ENCODE data around the gene PACS2.
"Not testable (repeated sequence)": the region's sequence is repeated elsewhere in the genome, so short reads cannot be mapped to it uniquely, and the experiment has no call there.

PACS2 gene

DNA sequence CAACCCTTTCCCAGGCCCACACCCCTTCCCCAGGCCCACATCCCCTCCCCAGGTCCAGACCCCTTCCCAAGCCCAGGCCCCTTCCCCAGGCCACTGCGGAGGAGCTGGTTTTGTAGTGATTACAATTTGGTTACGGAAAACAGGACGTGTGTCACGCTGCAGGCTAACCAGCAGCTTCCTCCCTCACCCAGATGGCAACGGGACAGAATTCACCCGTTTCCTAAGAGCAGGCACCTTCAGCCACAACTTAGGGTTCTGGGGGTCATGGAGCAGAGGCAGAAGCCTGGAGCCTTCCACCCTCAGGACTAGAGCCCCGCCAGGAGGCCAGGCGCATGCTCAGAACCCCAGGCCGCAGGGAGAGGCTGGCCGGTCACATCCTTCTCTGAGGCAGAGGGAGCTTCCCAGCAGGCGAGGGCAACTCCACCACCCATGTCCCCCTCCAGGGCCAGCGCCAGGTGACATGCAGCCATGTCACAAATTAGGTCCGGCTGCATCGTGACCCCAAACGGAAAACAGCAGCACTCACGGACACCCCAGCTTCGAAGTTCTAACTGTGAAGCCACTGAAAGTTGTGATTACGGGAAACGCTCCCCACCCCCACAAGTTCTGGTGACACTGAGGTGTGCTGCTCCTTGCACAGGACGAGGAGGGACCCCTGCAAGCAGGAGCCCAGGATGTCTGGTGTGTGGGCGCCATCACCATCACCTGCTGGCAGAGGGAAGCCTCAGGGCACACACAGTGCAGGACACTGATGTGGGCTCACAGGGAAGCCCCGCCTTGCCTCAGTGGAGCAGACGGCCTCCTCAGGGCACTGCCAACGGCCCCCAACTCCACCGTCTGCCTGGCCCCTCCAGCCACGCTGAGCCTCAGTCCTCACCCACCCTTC, 21.5 kb upstream of the PACS2 start:
- Histone ChIP-seq H3K27ac (no peak overlapping the region), H3K36me3 (ENCODE audit: insufficient read depth) (no peaks in the 10 kb centered on the region), H4K20me1 (ENCODE audit: insufficient read depth) (no peaks in the 10 kb centered on the region), H3K4me1 (ENCODE audit: low read depth, poor library complexity, severe bottlenecking) (no peaks in the 10 kb centered on the region), H3K79me2 (ENCODE audit: insufficient read depth, low read depth) (peaks cover 26% of the 10 kb centered on the region; the same call in 1 of the 2 replicates), H3K4me3 (IDR thresholded peaks at IDR 0.05; ENCODE audit: insufficient read depth, low read depth, low read length) (no peak overlapping the region), H3K4me2 (no peak overlapping the region), H2AFZ (ENCODE audit: low read depth) (no peak overlapping the region), H3K27me3 (ENCODE audit: insufficient read depth, low read depth) (no peaks in the 10 kb centered on the region), H3K9ac (no peak overlapping the region)
- TF ChIP-seq, protein P1, sequence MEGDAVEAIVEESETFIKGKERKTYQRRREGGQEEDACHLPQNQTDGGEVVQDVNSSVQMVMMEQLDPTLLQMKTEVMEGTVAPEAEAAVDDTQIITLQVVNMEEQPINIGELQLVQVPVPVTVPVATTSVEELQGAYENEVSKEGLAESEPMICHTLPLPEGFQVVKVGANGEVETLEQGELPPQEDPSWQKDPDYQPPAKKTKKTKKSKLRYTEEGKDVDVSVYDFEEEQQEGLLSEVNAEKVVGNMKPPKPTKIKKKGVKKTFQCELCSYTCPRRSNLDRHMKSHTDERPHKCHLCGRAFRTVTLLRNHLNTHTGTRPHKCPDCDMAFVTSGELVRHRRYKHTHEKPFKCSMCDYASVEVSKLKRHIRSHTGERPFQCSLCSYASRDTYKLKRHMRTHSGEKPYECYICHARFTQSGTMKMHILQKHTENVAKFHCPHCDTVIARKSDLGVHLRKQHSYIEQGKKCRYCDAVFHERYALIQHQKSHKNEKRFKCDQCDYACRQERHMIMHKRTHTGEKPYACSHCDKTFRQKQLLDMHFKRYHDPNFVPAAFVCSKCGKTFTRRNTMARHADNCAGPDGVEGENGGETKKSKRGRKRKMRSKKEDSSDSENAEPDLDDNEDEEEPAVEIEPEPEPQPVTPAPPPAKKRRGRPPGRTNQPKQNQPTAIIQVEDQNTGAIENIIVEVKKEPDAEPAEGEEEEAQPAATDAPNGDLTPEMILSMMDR (conservative IDR thresholded peaks at IDR 0.05; ENCODE audit: low read depth, low read length): no peak

DNA sequence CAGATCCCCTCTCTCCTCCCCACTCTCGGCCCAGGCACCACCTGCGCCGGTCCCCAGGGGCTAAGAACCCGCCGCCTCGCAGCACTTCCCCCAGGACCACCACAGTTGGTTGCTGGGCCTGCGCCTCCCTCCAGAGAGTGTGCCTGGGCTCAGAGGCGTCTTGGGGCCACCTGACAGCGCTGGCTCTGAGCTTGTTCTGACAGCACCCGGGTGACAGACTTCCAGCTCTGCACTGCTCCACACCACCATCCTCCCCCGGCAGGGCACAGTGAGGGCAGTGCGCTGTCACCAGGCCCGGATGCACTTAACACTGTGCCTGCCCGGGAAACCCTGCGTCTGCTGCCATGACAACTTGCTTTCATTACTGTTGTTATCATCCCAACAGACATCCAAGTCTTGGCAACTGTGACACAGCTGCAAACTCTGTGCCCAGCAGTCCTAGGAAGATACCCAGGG, 20.4 kb upstream of the PACS2 start:
- Histone ChIP-seq H3K27ac (no peak overlapping the region), H3K4me3 (IDR thresholded peaks at IDR 0.05; ENCODE audit: insufficient read depth, low read depth, low read length) (no peak overlapping the region), H3K36me3 (ENCODE audit: insufficient read depth) (no peaks in the 10 kb centered on the region), H3K4me2 (no peak overlapping the region), H2AFZ (ENCODE audit: low read depth) (no peak overlapping the region), H3K27me3 (ENCODE audit: insufficient read depth, low read depth) (no peaks in the 10 kb centered on the region), H3K79me2 (ENCODE audit: insufficient read depth, low read depth) (peaks cover 37% of the 10 kb centered on the region; the same call in 1 of the 2 replicates), H4K20me1 (ENCODE audit: insufficient read depth) (no peaks in the 10 kb centered on the region), H3K9ac (no peak overlapping the region), H3K4me1 (ENCODE audit: low read depth, poor library complexity, severe bottlenecking) (peaks cover 5% of the 10 kb centered on the region)
- TF ChIP-seq, protein P1 (conservative IDR thresholded peaks at IDR 0.05; ENCODE audit: low read depth, low read length): no peak

- Histone ChIP-seq H3K79me2 (ENCODE audit: insufficient read depth, low read depth) (peaks cover 43% of the 10 kb centered on the region; the same call in 1 of the 2 replicates), H3K4me1 (ENCODE audit: low read depth, poor library complexity, severe bottlenecking) (peaks cover 15% of the 10 kb centered on the region)
- not testable (repeated sequence) for H3K4me2 ChIP-seq; H3K9ac ChIP-seq; H3K27me3 ChIP-seq (ENCODE audit: insufficient read depth, low read depth); H2AFZ ChIP-seq (ENCODE audit: low read depth); H3K27ac ChIP-seq; H3K4me3 ChIP-seq (IDR thresholded peaks at IDR 0.05; ENCODE audit: insufficient read depth, low read depth, low read length); H4K20me1 ChIP-seq (ENCODE audit: insufficient read depth); H3K36me3 ChIP-seq (ENCODE audit: insufficient read depth)
Observed at GRCh38 chr14:105297311-105297710, 17.2 kb upstream of the PACS2 start.

DNA sequence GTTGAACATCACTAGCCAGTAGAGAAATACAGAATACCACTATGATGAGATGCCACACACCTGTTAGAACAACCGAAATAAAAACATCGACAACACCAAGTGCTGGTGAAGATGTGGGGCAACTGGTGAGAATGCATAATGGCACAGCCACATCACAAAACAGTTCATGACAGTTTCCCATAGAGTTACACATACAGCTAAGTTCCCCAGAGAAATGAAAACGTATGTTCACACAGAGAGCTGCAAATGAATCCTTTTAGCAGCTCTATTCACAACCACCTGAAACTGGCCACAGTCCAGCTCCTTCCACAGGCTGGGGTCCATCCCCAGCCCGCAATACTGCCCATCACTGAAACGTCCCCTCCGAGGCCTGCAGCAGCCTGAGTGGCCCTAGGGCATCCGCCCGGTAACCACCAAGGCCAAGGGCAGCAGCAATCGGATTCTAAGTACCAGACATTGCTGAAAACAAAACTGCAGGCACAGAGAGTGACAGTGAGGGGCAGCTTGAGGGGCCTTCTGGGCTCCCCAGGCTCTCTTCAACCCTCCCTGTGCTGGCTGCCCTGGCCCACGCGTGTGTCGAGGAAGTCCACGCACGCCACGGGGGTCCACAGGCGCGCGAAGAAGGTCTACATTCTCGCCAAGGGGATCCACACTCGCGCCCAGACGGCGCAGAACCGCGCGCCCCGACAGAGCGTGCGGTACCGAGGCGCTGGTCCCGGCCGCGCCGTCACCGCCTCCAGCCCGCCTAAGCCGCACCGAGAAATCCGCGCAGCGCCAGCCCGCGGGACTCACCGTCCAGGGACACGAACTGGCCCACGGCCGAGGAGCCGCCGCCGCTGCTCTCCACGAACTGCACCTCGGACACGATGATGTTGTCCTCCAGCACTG, 14.7 kb upstream of the PACS2 start:
- peak overlapping the region; percentile 26; the same call in 1 of the 2 replicates for H2AFZ ChIP-seq (ENCODE audit: low read depth)
- H3K4me2 ChIP-seq: peak overlapping the region; percentile 40
- H3K79me2 ChIP-seq (ENCODE audit: insufficient read depth, low read depth): peaks cover 36% of the 10 kb centered on the region; the same call in 1 of the 2 replicates
- no peaks in the 10 kb centered on the region for H3K36me3 ChIP-seq (ENCODE audit: insufficient read depth)
- H3K4me1 ChIP-seq (ENCODE audit: low read depth, poor library complexity, severe bottlenecking): peaks cover 15% of the 10 kb centered on the region
- no peaks in the 10 kb centered on the region for H3K27me3 ChIP-seq (ENCODE audit: insufficient read depth, low read depth)
- H3K4me3 ChIP-seq (IDR thresholded peaks at IDR 0.05; ENCODE audit: insufficient read depth, low read depth, low read length): no peak overlapping the region
- peak overlapping the region; percentile 46 for H3K27ac ChIP-seq
- no peaks in the 10 kb centered on the region for H4K20me1 ChIP-seq (ENCODE audit: insufficient read depth)
- peak overlapping the region; percentile 57; the same call in 1 of the 2 replicates for H3K9ac ChIP-seq
- TF ChIP-seq, protein P1 (conservative IDR thresholded peaks at IDR 0.05; ENCODE audit: low read depth, low read length): no peak

Data from KMS-11 (cell line).